Measurements from ENCODE around the gene CCDC85C.

The CCDC85C gene

GRCh38 chr14:99524804-99525698, 79.0 kb downstream of the CCDC85C start:
- peak; percentile 46 for DNase-seq (ENCODE audit: extremely low spot score)
- CTCF ChIA-PET, result interaction anchor here (0.8 to 1.9 kb wide), 5 partner anchors 13 to 143 kb away, joined by 3 to 7 read pairs (median 3); no protein-coding TSS in a partner anchor
- TF ChIP-seq L3MBTL2 (conservative IDR thresholded peaks at IDR 0.05) (no peak), FOXA1 (IDR thresholded peaks at IDR 0.05) (no peak), FOXK2 (IDR thresholded peaks at IDR 0.05) (no peak), ZNF384 (IDR thresholded peaks at IDR 0.05) (no peak), SP1 (IDR thresholded peaks at IDR 0.05) (no peak), HDGF (IDR thresholded peaks at IDR 0.05; ENCODE audit: borderline replicate concordance) (no peak), BHLHE40 (IDR thresholded peaks at IDR 0.05; ENCODE audit: borderline replicate concordance) (no peak), TARDBP (IDR thresholded peaks at IDR 0.05) (no peak), ARNT (IDR thresholded peaks at IDR 0.05) (no peak), ELF4 (IDR thresholded peaks at IDR 0.05) (no peak), SUZ12 (IDR thresholded peaks at IDR 0.05) (no peak), NFRKB (IDR thresholded peaks at IDR 0.05) (no peak), FOXM1 (IDR thresholded peaks at IDR 0.05; ENCODE audit: borderline replicate concordance) (no peak), LEF1 (IDR thresholded peaks at IDR 0.05; ENCODE audit: borderline replicate concordance) (no peak)
- TF ChIP-seq, protein P1, sequence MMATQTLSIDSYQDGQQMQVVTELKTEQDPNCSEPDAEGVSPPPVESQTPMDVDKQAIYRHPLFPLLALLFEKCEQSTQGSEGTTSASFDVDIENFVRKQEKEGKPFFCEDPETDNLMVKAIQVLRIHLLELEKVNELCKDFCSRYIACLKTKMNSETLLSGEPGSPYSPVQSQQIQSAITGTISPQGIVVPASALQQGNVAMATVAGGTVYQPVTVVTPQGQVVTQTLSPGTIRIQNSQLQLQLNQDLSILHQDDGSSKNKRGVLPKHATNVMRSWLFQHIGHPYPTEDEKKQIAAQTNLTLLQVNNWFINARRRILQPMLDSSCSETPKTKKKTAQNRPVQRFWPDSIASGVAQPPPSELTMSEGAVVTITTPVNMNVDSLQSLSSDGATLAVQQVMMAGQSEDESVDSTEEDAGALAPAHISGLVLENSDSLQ (IDR thresholded peaks at IDR 0.05), result no peak
- POLR2A ChIA-PET, result interaction anchor here (0.7 to 1.2 kb wide), 3 partner anchors 37 to 159 kb away, joined by 3 to 4 read pairs (median 3); partner anchors contain the start of gene CYP46A1

DNA sequence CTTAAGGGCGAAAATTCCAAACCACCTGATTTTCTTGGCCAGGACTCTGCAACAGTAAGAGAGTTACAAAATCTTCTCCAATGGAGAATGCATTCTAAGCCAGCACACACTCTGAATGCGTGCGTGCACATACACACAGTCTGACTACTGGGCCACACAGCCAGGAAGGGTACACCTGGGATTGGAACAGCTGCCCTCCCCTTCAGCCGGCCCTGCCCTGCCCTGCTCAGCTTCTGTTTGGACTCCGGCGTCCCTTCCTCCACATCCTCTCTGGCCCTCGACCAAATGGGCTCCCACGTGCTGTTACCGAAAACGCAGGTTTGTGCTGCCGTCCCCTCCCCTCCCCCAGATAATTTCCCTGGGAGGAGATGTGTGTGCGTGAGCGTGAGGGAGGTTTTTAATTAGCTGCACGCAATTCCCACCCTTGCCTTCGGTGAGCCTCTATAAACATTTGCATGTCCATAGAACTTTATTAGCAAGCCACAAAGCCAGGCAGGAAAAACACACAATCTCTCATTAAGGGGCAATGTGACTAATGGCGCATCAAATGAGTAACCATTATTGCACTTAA, 79.8 kb downstream of the CCDC85C start:
- ChIA-PET POLR2A (interaction anchor here (0.8 to 1.2 kb wide), 3 partner anchors 38 to 82 kb away, joined by 3 to 4 read pairs (median 3); no protein-coding TSS in a partner anchor), CTCF (interaction anchor here (0.6 to 1.9 kb wide), 6 partner anchors 48 to 144 kb away, joined by 3 to 7 read pairs (median 3); no protein-coding TSS in a partner anchor)
- TF ChIP-seq NFRKB (IDR thresholded peaks at IDR 0.05) (no peak), HDGF (IDR thresholded peaks at IDR 0.05; ENCODE audit: borderline replicate concordance) (no peak), FOXK2 (IDR thresholded peaks at IDR 0.05) (no peak), CTBP1 (IDR thresholded peaks at IDR 0.05; ENCODE audit: borderline replicate concordance) (no peak), ELF4 (IDR thresholded peaks at IDR 0.05) (no peak), ZNF384 (IDR thresholded peaks at IDR 0.05) (no peak), BHLHE40 (IDR thresholded peaks at IDR 0.05; ENCODE audit: borderline replicate concordance) (no peak), LEF1 (IDR thresholded peaks at IDR 0.05; ENCODE audit: borderline replicate concordance) (no peak), TARDBP (IDR thresholded peaks at IDR 0.05) (no peak), SUZ12 (IDR thresholded peaks at IDR 0.05) (no peak), ARNT (IDR thresholded peaks at IDR 0.05) (no peak), FOXM1 (IDR thresholded peaks at IDR 0.05; ENCODE audit: borderline replicate concordance) (no peak), FOXA1 (IDR thresholded peaks at IDR 0.05) (no peak), SP1 (IDR thresholded peaks at IDR 0.05) (no peak), L3MBTL2 (conservative IDR thresholded peaks at IDR 0.05) (no peak; the same call in 1 of the 2 replicates)
- TF ChIP-seq, protein P1 (IDR thresholded peaks at IDR 0.05), result no peak
- DNase-seq (ENCODE audit: extremely low spot score), result no peak

- ChIA-PET POLR2A (interaction anchor here (1.0 to 1.2 kb wide), 2 partner anchors 80 to 82 kb away, joined by 3 to 4 read pairs; no protein-coding TSS in a partner anchor), CTCF (interaction anchor here (0.6 to 1.9 kb wide), 3 partner anchors 49 to 86 kb away, joined by 3 to 7 read pairs (median 4); no protein-coding TSS in a partner anchor)
- no peak for DNase-seq (ENCODE audit: extremely low spot score)
- TF ChIP-seq ELF4 (IDR thresholded peaks at IDR 0.05) (no peak), ARNT (IDR thresholded peaks at IDR 0.05) (no peak), NFRKB (IDR thresholded peaks at IDR 0.05) (no peak), L3MBTL2 (conservative IDR thresholded peaks at IDR 0.05) (no peak), SP1 (IDR thresholded peaks at IDR 0.05) (no peak), FOXA1 (IDR thresholded peaks at IDR 0.05) (no peak), LEF1 (IDR thresholded peaks at IDR 0.05; ENCODE audit: borderline replicate concordance) (no peak), CTBP1 (IDR thresholded peaks at IDR 0.05; ENCODE audit: borderline replicate concordance) (no peak)
These were observed 80.3 kb downstream of the CCDC85C start for GRCh38 chr14:99523704-99524055.

DNA sequence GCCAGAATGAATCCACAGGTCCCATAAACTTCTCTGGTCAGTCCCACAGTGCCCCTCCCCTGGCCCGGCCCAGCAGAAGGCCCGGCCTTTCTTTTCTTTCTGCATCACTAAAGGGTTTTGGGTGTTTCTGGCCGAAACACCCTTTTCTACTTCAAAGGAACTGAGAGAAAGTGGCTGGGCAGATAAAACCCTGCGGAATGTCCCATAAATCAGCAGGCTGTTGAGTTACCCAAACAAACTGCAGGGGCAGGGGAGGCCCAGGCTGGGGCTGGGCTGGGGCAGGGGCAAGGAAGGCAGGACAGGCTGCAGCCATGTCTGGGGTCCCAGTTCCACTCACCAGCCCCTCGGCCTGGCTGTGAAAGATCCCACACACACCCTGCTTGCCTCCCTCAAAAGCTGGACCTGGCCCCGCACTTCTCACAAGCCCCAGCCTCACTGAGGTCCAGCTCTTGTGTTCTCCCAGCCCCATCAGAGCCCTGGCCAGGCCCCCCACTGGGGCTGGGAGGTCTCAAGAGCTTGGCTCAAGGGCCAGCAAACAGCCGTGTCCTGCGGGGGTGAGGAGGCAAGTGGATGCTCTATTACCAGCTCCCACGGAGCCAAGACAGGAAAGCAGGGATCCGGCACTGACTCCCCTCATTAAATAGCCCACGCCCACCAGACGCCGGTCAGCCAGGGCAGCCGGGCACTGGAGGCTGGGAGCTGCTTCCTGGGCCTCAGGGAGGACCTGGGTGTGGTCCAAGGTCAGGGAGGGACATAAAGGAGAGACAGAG, 80.9 kb downstream of the CCDC85C start:
- DNase-seq (ENCODE audit: extremely low spot score), result peak; percentile 41
- TF ChIP-seq CTBP1 (IDR thresholded peaks at IDR 0.05; ENCODE audit: borderline replicate concordance) (no peak), HDGF (IDR thresholded peaks at IDR 0.05; ENCODE audit: borderline replicate concordance) (no peak)
- TF ChIP-seq, protein P1 (IDR thresholded peaks at IDR 0.05), result peak; percentile 60; the same call in 1 of the 2 replicates
- POLR2A ChIA-PET, result interaction anchor here (1.0 kb wide), 1 partner anchor 80 kb away, joined by 3 read pairs; no protein-coding TSS in a partner anchor
- CTCF ChIA-PET, result interaction anchor here (0.5 to 1.9 kb wide), 6 partner anchors 49 to 424 kb away, joined by 3 to 7 read pairs (median 4); no protein-coding TSS in a partner anchor

- TF ChIP-seq BHLHE40 (IDR thresholded peaks at IDR 0.05; ENCODE audit: borderline replicate concordance) (no peak), HDGF (IDR thresholded peaks at IDR 0.05; ENCODE audit: borderline replicate concordance) (no peak), ARNT (IDR thresholded peaks at IDR 0.05) (no peak), FOXA1 (IDR thresholded peaks at IDR 0.05) (no peak), L3MBTL2 (conservative IDR thresholded peaks at IDR 0.05) (no peak), CTBP1 (IDR thresholded peaks at IDR 0.05; ENCODE audit: borderline replicate concordance) (no peak), FOXM1 (IDR thresholded peaks at IDR 0.05; ENCODE audit: borderline replicate concordance) (no peak), FOXK2 (IDR thresholded peaks at IDR 0.05) (no peak), ZNF384 (IDR thresholded peaks at IDR 0.05) (no peak), SUZ12 (IDR thresholded peaks at IDR 0.05) (no peak), ELF4 (IDR thresholded peaks at IDR 0.05) (no peak), LEF1 (IDR thresholded peaks at IDR 0.05; ENCODE audit: borderline replicate concordance) (no peak)
- ChIA-PET CTCF (interaction anchor here (0.8 to 0.9 kb wide), 3 partner anchors 106 to 424 kb away, joined by 3 to 4 read pairs (median 4); no protein-coding TSS in a partner anchor), POLR2A (no interaction called here)
- DNase-seq (ENCODE audit: extremely low spot score), result no peak
These were observed 81.5 kb downstream of the CCDC85C start for GRCh38 chr14:99522457-99522891.

Data from HEK293T (cell line).